ENCODE measurements around the gene CDC42BPA.

DNA sequence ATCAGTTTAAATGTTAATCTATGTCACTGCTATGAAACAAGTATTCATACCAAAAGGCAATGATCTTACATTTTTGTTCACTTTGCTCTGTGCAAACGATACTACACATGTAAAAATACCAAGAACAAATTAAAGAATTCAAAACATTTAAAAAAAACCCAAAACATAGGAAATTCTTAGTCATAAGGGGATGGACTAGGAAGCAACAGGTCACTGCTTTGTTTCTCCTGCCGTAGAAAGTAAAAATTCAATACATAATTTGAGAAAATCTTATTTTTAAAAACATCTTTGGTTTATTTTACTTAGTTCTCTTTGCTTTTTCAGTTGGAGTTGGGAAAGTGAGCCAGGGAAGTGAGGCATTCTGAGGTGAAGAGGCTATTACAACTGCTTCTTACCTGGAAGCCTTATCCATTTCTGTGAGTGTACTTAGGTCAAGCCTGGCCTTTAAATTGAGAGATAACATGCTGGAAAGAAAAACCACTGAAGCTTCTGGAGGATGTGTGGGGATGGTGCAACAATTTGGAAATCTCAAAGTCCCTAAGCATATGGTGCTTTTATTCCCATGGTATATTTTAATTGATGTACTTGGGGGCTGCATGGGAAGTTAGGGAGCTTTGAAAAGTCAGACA lies 183.5 kb downstream of the CDC42BPA start:
- TF ChIP-seq, protein P1, sequence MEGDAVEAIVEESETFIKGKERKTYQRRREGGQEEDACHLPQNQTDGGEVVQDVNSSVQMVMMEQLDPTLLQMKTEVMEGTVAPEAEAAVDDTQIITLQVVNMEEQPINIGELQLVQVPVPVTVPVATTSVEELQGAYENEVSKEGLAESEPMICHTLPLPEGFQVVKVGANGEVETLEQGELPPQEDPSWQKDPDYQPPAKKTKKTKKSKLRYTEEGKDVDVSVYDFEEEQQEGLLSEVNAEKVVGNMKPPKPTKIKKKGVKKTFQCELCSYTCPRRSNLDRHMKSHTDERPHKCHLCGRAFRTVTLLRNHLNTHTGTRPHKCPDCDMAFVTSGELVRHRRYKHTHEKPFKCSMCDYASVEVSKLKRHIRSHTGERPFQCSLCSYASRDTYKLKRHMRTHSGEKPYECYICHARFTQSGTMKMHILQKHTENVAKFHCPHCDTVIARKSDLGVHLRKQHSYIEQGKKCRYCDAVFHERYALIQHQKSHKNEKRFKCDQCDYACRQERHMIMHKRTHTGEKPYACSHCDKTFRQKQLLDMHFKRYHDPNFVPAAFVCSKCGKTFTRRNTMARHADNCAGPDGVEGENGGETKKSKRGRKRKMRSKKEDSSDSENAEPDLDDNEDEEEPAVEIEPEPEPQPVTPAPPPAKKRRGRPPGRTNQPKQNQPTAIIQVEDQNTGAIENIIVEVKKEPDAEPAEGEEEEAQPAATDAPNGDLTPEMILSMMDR (IDR thresholded peaks at IDR 0.05), result no peak
- no peak for TF ChIP-seq POLR2A (IDR thresholded peaks at IDR 0.05)

All from testis (tissue), 2 donors.